Fibroblast of lung (primary cell): ENCODE data around the gene UBE2V1.

Experiments
- CTCF ChIP-seq, 2 donors: IDR thresholded peaks in 1 of 2; conservative IDR thresholded peaks in 1 of 2; 1 replicate in 1 of 2; 2 replicates in 1 of 2; pipeline ENCODE4 v1.5.1; 2011 to 2012; ENCODE audit warnings: low read length in 2 of 2, control low read depth in 1 of 2, inconsistent platforms in 1 of 2, low read depth in 1 of 2, mild to moderate bottlenecking in 1 of 2
- EZH2 ChIP-seq: IDR thresholded peaks from 2 replicates; pipeline ENCODE4 v1.5.1; 2012; ENCODE audit warnings: low read length, control low read depth, mild to moderate bottlenecking; ENCODE audit errors: missing control alignments

DNA sequence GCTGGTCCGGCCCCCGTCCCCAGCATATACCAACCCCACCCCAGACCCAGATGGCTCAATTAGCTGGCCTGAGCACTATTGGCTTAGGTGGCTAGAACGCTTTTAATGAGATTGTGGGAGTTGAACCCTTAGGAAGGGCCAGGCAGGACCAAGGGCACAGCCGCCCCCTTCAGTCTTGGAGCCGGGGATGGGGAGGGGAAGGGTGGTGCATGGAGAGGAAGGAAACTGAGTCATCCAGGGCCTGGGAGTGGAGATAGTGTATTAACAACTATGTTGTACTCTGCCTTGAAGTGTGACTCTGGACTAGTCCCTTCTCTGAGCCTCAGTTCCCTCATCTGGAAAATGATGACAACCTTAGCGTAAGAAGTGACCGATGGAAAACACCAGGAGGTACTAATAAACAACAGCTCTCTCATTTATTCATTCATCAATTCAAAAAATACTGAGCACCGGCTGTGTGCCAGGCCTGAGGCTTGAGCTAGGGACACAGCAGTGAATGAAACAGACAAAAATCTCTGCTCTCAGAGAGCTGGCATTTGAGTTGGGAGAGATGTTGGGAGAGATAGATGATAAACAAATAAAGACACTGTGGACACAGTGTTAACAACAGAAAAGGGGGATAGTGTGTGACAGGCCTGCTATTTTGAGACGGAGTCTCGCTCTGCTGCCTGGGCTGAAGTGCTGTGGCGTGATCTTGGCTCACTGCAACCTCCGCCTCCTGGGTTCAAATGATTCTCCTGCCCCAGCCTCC, 29.0 kb upstream of the UBE2V1 start:
- TF ChIP-seq EZH2 (no peak), CTCF (conservative IDR thresholded peaks at IDR 0.05 in 1 of 2, IDR thresholded peaks at IDR 0.05 in 1 of 2; ENCODE audit: low read depth in 1 of 2, low read length in 2 of 2) (no peak)
